Bronchial epithelial cell (primary cell): Measurements from ENCODE around the gene SLC9A2. TPM values are rescaled to one million over a fixed set of nuclear protein-coding genes. Genes with fewer than 3 reads are reported as not detected.
A peak's percentile ranks its signal among the peaks of the same experiment; 100 is the strongest.

Source experiments
- DNase-seq: peaks from one replicate; pipeline ENCODE4 v3.0.0-alpha.2; 2010; ENCODE audit warnings: low read depth
- FAIRE-seq: peaks from 2 replicates; lab custom pipeline; 2011; peaks lifted over from hg19 to GRCh38; lab: Jason Lieb, UNC
- H3K27me3 ChIP-seq: 2 replicates; pipeline ENCODE4 v1.5.1; 2011; ENCODE audit warnings: low read length; ENCODE audit not compliant: control insufficient read depth, insufficient read depth
- H3K36me3 ChIP-seq: 2 replicates; pipeline ENCODE4 v1.5.1; 2011; ENCODE audit warnings: low read length; ENCODE audit not compliant: control insufficient read depth, insufficient read depth
- H3K4me3 ChIP-seq: 2 replicates; pipeline ENCODE4 v1.5.1; 2011; ENCODE audit warnings: mild to moderate bottlenecking, low read depth, low read length, control low read depth
- total RNA-seq: library from RNA; depleted of rRNA; stranded (reverse); fragments of >200 nt; gene quantifications from 2 replicates; pipeline ENCODE4 v1.2.1, GENCODE V29; 2014
- TF ChIP-seq, protein P1 (sequence below): IDR thresholded peaks from 2 replicates; pipeline ENCODE4 v1.5.1; 2011; ENCODE audit warnings: mild to moderate bottlenecking, moderate library complexity, low read length, control low read depth, inconsistent platforms; ENCODE audit not compliant: insufficient read depth, severe bottlenecking

SLC9A2 gene
- total RNA-seq, 1 donor from 2014 or later, result under 0.01 TPM

DNA sequence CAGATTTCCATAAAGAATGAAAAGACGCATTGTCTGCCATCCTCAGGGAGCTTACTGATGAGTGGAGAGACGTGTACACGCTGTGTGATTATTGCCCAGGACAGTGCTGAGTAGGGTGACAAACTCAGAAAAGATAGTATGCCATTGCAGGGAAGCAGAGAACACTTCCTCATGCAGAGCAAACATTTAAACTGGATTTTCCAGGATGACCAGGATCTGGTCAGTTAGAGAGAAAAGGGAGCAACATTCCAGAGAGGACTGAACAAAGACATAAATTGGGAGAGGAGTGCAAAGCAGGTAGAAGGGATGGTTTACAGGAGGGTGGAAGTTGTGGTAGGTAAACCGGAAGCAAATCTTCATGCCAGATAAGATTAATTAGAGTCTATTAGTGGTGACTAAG, 2.3 kb downstream of the SLC9A2 start:
- FAIRE-seq, result no peak
- TF ChIP-seq, protein P1, sequence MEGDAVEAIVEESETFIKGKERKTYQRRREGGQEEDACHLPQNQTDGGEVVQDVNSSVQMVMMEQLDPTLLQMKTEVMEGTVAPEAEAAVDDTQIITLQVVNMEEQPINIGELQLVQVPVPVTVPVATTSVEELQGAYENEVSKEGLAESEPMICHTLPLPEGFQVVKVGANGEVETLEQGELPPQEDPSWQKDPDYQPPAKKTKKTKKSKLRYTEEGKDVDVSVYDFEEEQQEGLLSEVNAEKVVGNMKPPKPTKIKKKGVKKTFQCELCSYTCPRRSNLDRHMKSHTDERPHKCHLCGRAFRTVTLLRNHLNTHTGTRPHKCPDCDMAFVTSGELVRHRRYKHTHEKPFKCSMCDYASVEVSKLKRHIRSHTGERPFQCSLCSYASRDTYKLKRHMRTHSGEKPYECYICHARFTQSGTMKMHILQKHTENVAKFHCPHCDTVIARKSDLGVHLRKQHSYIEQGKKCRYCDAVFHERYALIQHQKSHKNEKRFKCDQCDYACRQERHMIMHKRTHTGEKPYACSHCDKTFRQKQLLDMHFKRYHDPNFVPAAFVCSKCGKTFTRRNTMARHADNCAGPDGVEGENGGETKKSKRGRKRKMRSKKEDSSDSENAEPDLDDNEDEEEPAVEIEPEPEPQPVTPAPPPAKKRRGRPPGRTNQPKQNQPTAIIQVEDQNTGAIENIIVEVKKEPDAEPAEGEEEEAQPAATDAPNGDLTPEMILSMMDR, result no peak
- H3K27me3 ChIP-seq, result peaks cover 26% of the 10 kb centered on the region
- no peak overlapping the region for H3K4me3 ChIP-seq
- no peak for DNase-seq
- no peaks in the 10 kb centered on the region for H3K36me3 ChIP-seq

DNA sequence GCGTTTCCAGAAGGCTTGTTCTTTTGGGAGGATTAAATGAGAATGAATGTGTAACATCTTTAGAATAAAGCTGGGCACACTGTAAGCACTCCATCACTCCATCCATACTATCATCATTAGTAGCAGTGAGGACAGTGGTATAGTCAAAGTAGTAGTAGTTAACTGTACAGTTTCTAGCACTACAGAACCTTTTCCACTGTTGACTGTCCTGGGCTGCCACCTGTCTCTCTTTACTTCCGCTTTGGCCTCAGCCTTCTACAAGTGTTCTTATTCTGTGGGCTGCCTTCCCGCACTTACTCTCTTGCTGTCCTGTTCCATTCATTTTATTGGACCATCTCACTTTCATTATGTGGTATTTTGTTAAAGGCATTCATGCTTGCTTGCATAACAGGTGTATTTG, 3.3 kb downstream of the SLC9A2 start:
- peaks cover 26% of the 10 kb centered on the region for H3K27me3 ChIP-seq
- no peaks in the 10 kb centered on the region for H3K36me3 ChIP-seq
- FAIRE-seq (no peak), DNase-seq (no peak)
- no peak overlapping the region for H3K4me3 ChIP-seq
- TF ChIP-seq, protein P1, result no peak

DNA sequence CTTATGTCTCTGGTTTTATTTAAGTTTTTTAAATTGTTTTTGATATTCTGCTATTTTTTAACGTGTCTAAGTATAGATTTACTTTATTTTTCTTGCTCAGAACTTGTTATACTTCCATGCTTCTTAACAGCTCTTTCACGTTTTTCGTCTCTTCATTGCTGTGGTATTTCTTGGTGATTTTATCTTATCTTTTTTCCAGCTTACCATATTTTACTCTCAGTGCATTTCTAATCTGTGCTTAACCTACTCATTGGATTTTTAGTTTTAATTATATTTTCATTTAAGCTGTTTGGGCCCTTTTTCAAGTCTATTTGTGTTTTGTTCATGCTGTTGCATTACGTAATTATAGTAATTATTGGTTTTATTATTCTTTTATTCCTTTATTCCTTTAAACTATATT, 11.1 kb downstream of the SLC9A2 start:
- H3K4me3 ChIP-seq, result no peak overlapping the region
- TF ChIP-seq, protein P1, result no peak
- DNase-seq (no peak), FAIRE-seq (no peak)
- H3K36me3 ChIP-seq, result no peaks in the 10 kb centered on the region
- no peaks in the 10 kb centered on the region for H3K27me3 ChIP-seq

DNA sequence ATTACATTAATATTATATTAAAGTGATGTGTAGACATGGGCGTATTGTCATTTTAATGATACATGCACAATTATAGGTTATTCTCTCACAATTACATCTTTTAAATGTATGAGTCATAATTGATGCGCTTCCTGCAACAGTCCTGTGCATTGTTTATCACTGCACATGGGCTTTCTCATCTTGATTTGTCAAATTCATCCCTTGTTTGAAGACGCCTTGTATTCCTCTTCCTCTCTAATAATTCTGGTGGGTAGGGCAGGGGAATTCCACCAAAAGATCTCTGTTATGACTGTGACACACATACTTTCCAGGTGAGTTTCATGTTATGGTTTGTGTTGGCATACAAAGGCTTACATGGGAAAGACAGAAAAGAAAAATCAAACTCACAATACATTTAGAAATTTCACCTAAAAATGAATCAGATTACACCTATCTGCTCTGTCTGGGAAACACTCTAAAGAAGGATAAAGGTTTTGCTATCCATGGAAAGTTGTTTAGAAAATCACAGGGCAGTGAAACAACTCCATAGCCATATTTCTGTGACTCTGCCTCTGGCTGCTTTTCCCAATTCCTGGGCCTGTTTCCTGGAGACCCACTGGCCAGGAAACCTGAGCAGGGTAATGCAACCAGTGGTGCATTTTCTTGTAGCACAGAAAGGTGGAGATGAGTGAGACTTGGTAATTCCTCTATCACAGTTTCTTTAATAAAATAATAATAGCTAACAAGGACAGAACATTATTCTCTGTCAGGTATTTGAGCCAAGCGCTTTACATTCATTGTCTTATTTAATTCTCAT, 13.2 kb downstream of the SLC9A2 start:
- Histone ChIP-seq H3K36me3 (no peaks in the 10 kb centered on the region), H3K4me3 (no peak overlapping the region), H3K27me3 (no peaks in the 10 kb centered on the region)
- TF ChIP-seq, protein P1, result no peak
- DNase-seq (peak; percentile 75), FAIRE-seq (no peak)

DNA sequence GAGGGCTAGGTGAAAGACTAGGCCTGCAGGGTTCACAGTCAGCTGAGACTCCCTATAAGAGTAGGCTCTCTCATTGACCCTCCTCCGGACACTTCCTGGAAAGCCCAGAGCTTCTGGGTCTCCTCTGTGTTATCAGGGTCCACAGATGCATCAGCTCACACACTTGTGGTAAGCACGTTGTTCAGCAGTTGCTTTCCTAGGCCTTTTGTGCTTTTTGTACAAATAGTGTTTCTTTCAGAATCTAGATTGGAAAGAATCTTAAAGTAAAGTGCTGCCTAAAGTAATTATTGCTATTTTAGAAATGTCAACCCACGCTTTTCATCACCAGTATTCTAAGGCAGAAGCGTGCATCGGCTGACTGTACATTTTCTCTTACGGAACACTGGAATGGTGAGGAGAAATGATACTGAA, 15.5 kb downstream of the SLC9A2 start:
- FAIRE-seq, result no peak
- no peak for DNase-seq
- Histone ChIP-seq H3K36me3 (no peaks in the 10 kb centered on the region), H3K27me3 (no peaks in the 10 kb centered on the region), H3K4me3 (no peak overlapping the region)
- TF ChIP-seq, protein P1, result no peak
